Smooth muscle cell (in vitro differentiated cells): ENCODE measurements around the gene MEN1. TPM values are rescaled to one million over a fixed set of nuclear protein-coding genes. Genes with fewer than 3 reads are reported as not detected.

Experiments
- DNase-seq: peaks from one replicate; lab custom pipeline; 2025; ENCODE audit not compliant: unreplicated experiment; lab: John Stamatoyannopoulos, UW
- H2AFZ ChIP-seq: fragments of 200-600 bp; sonication (generic); 2 replicates; pipeline ENCODE4 v1.6.0; 2016; ENCODE audit warnings: antibody characterized with exemption, low read depth, mild to moderate bottlenecking
- H3F3A ChIP-seq: fragments of 200-600 bp; sonication (generic); 2 replicates; pipeline ENCODE4 v1.6.0; 2017; ENCODE audit warnings: antibody characterized with exemption, low read depth
- H3K27ac ChIP-seq: fragments of 200-600 bp; sonication (generic); 2 replicates; pipeline ENCODE4 v1.5.1; 2016; ENCODE audit warnings: low read depth, mild to moderate bottlenecking
- H3K27me3 ChIP-seq: fragments of 200-600 bp; sonication (generic); 2 replicates; pipeline ENCODE4 v1.6.1; 2016; ENCODE audit warnings: low read depth, mild to moderate bottlenecking
- H3K36me3 ChIP-seq: fragments of 200-600 bp; sonication (generic); 2 replicates; pipeline ENCODE4 v1.5.1; 2016; ENCODE audit warnings: low read depth
- H3K4me1 ChIP-seq: fragments of 200-600 bp; sonication (generic); 2 replicates; pipeline ENCODE4 v1.5.1; 2016; ENCODE audit warnings: low read depth
- H3K4me2 ChIP-seq: fragments of 200-600 bp; sonication (generic); 2 replicates; pipeline ENCODE4 v1.6.0; 2016; ENCODE audit warnings: mild to moderate bottlenecking
- H3K4me3 ChIP-seq: fragments of 200-600 bp; sonication (generic); 2 replicates; pipeline ENCODE4 v1.5.1; 2016; ENCODE audit warnings: mild to moderate bottlenecking
- H3K79me2 ChIP-seq: fragments of 200-600 bp; sonication (generic); 2 replicates; pipeline ENCODE4 v1.6.0; 2016; ENCODE audit warnings: low read depth, mild to moderate bottlenecking
- H3K9ac ChIP-seq: fragments of 200-600 bp; sonication (generic); 2 replicates; pipeline ENCODE4 v1.6.0; 2016; ENCODE audit warnings: low read depth
- H3K9me3 ChIP-seq: fragments of 200-600 bp; sonication (generic); replicated peaks from 2 replicates; pipeline ENCODE4 v1.5.1; 2016; ENCODE audit warnings: low read depth
- H4K20me1 ChIP-seq: fragments of 200-600 bp; sonication (generic); 2 replicates; pipeline ENCODE4 v1.6.0; 2016; ENCODE audit warnings: low read depth
- WGBS: methylation state at CpG from one replicate; pipeline ENCODE4 v1.1.7; 2016; ENCODE audit warnings: low lambda C conversion rate; 5-methylcytosine and 5-hydroxymethylcytosine counted together
- polyA plus RNA-seq: library from polyadenylated mRNA; unstranded; fragments of >200 nt; fragmentation: Nextera tagmentation; extraction: Ambion mirVana; gene quantifications from 2 replicates; pipeline ENCODE4 v1.2.1, GENCODE V29; 2016
- total RNA-seq: library from RNA; depleted of rRNA; stranded (reverse); fragments of >200 nt; gene quantifications from 2 replicates; pipeline ENCODE4 v1.2.3, GENCODE V29; 2014
- TF ChIP-seq, protein P1 (sequence below): fragments of 200-600 bp; sonication (generic); IDR thresholded peaks from 2 replicates; pipeline ENCODE4 v1.5.1; 2017; ENCODE audit warnings: borderline replicate concordance, mild to moderate bottlenecking, antibody characterized with exemption; ENCODE audit not compliant: insufficient read depth, poor library complexity, severe bottlenecking

Gene MEN1
- total and polyA plus RNA-seq, 2 experiments from 2014 or later = 11.6 to 37.3 TPM

DNA sequence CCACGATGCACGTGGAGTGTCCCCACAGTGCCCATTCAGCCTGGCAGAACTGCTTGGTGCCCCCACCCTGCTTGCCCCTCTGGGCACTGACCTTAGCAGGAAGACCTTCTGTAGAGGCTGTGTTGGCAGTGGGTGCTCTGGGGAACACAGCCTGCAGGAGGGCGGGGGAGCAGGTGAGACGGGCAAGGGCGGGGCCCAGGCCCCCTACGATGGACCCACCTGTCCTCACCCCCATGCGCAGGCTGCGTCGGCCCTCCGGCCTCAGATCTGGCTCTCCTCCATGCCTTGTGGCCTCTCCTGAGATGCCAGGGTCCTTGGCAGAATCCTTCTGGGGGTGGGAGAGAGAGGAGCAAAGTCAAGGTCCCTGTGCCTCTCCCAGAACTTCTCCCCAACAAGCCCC lies 23.2 kb upstream of the MEN1 start:
- TF ChIP-seq, protein P1, sequence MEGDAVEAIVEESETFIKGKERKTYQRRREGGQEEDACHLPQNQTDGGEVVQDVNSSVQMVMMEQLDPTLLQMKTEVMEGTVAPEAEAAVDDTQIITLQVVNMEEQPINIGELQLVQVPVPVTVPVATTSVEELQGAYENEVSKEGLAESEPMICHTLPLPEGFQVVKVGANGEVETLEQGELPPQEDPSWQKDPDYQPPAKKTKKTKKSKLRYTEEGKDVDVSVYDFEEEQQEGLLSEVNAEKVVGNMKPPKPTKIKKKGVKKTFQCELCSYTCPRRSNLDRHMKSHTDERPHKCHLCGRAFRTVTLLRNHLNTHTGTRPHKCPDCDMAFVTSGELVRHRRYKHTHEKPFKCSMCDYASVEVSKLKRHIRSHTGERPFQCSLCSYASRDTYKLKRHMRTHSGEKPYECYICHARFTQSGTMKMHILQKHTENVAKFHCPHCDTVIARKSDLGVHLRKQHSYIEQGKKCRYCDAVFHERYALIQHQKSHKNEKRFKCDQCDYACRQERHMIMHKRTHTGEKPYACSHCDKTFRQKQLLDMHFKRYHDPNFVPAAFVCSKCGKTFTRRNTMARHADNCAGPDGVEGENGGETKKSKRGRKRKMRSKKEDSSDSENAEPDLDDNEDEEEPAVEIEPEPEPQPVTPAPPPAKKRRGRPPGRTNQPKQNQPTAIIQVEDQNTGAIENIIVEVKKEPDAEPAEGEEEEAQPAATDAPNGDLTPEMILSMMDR = no peak
- Histone ChIP-seq H2AFZ (no peak overlapping the region), H3K27me3 (no peaks in the 10 kb centered on the region), H3F3A (no peaks in the 10 kb centered on the region), H4K20me1 (no peaks in the 10 kb centered on the region), H3K79me2 (no peaks in the 10 kb centered on the region), H3K4me1 (no peaks in the 10 kb centered on the region), H3K9ac (no peak overlapping the region), H3K4me2 (no peak overlapping the region), H3K27ac (no peak overlapping the region), H3K4me3 (no peak overlapping the region), H3K36me3 (no peaks in the 10 kb centered on the region), H3K9me3 (no peaks in the 10 kb centered on the region)
- 94% methylated on average over 10 of the region's 10 CpGs for WGBS
- no peak for DNase-seq

DNA sequence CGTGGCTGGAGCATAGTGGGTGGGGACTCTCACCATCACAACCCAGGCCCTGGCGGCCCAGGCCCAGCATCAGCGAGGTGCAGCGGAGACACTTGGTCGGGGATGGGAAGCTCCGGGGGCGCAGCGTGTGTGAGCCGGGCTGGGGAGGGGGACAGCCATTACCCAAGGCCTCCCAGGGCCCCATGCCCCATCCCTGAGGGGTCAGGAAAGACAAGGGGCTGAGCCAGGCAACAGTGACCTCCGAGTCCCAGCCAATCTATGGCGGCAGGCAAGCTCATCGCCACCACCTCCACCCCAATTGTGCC lies 22.8 kb upstream of the MEN1 start:
- no peak for DNase-seq
- Histone ChIP-seq H2AFZ (no peak overlapping the region), H3K79me2 (no peaks in the 10 kb centered on the region), H3K4me2 (no peak overlapping the region), H3K9ac (no peak overlapping the region), H3K4me1 (no peaks in the 10 kb centered on the region), H3K27ac (no peak overlapping the region), H3K4me3 (no peak overlapping the region), H3K9me3 (no peaks in the 10 kb centered on the region), H3F3A (no peaks in the 10 kb centered on the region), H4K20me1 (no peaks in the 10 kb centered on the region), H3K27me3 (no peaks in the 10 kb centered on the region), H3K36me3 (no peaks in the 10 kb centered on the region)
- WGBS = 97% methylated on average over 12 of the region's 12 CpGs
- TF ChIP-seq, protein P1 = no peak

DNA sequence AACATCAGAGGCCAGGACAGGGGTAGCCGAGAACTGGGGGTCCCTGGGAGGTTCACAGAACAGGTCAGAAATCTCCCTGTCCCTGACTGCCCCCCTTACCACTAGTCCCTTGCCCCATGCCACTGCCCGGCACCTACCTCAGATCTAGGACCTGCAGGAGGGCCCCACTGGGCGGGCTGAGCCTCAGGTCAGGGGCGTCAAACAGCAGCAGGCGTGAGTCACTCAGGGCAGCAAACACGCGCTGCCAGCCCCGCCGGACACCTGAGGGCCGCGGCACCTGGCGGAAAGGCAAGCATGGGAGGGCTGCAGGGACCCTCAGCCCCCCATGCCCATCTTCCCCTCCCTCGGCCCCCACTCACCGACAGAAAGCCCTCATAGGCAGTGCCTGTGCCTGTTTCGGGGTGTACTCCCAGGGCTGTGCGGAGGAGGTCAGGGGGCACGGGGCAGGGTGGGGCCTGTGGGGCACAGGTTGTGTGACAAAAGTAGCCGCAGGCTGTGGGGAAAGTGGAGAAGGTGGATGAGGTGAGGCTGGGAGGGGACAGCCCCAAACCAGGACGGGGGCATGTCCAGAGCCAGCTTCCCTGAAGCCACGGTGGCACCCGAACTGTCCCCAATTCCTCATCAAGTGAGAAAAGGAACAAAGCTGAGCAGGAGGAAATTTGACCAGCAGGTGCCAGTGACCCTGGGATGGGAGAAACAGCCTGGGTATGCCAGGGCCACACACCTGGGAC lies 22.3 kb upstream of the MEN1 start:
- TF ChIP-seq, protein P1 = no peak
- no peaks in the 10 kb centered on the region for H3K4me1 ChIP-seq
- H3K4me2 ChIP-seq = no peak overlapping the region
- H4K20me1 ChIP-seq = no peaks in the 10 kb centered on the region
- H3K36me3 ChIP-seq = no peaks in the 10 kb centered on the region
- no peak for DNase-seq
- H3K4me3 ChIP-seq = no peak overlapping the region
- H3K79me2 ChIP-seq = no peaks in the 10 kb centered on the region
- H3F3A ChIP-seq = no peaks in the 10 kb centered on the region
- H3K27me3 ChIP-seq = no peaks in the 10 kb centered on the region
- H3K9me3 ChIP-seq = no peaks in the 10 kb centered on the region
- WGBS = 96% methylated on average over 13 of the region's 21 CpGs
- H3K27ac ChIP-seq = no peak overlapping the region
- H2AFZ ChIP-seq = no peak overlapping the region
- H3K9ac ChIP-seq = no peak overlapping the region

DNA sequence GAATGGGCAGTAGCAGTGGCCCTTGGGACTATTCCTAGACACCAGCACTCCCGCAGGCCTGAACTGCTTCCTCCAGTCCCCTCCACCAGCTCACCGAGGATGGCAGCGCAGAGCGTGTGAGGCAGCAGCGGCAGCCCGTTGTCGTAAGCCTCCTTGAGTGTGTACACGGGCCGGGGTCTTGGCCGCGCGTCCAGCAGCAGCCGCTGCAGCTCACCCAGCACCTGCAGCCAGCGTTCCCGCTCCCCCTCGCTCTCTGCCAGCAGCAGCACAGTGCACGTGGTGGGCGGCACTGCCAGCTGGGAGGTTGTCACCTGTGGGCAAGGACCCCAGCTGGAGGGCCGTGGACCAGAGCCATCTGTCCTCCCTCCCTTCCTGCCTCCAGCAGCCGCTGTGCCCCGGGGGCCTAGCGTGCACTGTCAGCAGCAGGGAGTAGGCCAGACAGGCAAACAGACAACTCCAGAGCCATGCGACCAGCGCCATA lies 21.1 kb upstream of the MEN1 start:
- Histone ChIP-seq H3K27ac (no peak overlapping the region), H3K4me3 (no peak overlapping the region), H3K36me3 (no peaks in the 10 kb centered on the region), H3F3A (no peaks in the 10 kb centered on the region), H3K4me2 (no peak overlapping the region), H2AFZ (no peak overlapping the region), H3K27me3 (no peaks in the 10 kb centered on the region), H3K4me1 (no peaks in the 10 kb centered on the region), H3K9me3 (no peaks in the 10 kb centered on the region), H4K20me1 (no peaks in the 10 kb centered on the region), H3K9ac (no peak overlapping the region), H3K79me2 (no peaks in the 10 kb centered on the region)
- DNase-seq = no peak
- WGBS = 96% methylated on average over 24 of the region's 24 CpGs
- TF ChIP-seq, protein P1 = no peak
